ENCODE results near the gene C16orf46.

GRCh38 chr16:81123092-81123852, 46.2 kb upstream of the C16orf46 start:
- TF ChIP-seq, protein P1, sequence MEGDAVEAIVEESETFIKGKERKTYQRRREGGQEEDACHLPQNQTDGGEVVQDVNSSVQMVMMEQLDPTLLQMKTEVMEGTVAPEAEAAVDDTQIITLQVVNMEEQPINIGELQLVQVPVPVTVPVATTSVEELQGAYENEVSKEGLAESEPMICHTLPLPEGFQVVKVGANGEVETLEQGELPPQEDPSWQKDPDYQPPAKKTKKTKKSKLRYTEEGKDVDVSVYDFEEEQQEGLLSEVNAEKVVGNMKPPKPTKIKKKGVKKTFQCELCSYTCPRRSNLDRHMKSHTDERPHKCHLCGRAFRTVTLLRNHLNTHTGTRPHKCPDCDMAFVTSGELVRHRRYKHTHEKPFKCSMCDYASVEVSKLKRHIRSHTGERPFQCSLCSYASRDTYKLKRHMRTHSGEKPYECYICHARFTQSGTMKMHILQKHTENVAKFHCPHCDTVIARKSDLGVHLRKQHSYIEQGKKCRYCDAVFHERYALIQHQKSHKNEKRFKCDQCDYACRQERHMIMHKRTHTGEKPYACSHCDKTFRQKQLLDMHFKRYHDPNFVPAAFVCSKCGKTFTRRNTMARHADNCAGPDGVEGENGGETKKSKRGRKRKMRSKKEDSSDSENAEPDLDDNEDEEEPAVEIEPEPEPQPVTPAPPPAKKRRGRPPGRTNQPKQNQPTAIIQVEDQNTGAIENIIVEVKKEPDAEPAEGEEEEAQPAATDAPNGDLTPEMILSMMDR (IDR thresholded peaks at IDR 0.05) = no peak
- TF ChIP-seq POLR2A (IDR thresholded peaks at IDR 0.05) (no peak), EP300 (IDR thresholded peaks at IDR 0.05) (no peak)

Data from tibial nerve (tissue), 4 donors.